ENCODE results near the gene ASNS.

- TF ChIP-seq GATA2 (IDR thresholded peaks at IDR 0.05; ENCODE audit: low read depth, low read length) (no peak), GATA3 (IDR thresholded peaks at IDR 0.05; ENCODE audit: low read depth, low read length) (no peak)
Measured at GRCh38 chr7:97835296-97836138, 36.7 kb downstream of the ASNS start.
